CD4-positive, alpha-beta T cell treated with Interleukin-6 for 4 hours (primary cell): ENCODE data around the gene ME3.
"Not testable (repeated sequence)": the region's sequence is repeated elsewhere in the genome, so short reads cannot be mapped to it uniquely, and the experiment has no call there.

Source experiments
- DNase-seq: peaks from one replicate; pipeline ENCODE4 v3.0.0-alpha.2; 2020; ENCODE audit warnings: mixed read lengths

Gene ME3

DNA sequence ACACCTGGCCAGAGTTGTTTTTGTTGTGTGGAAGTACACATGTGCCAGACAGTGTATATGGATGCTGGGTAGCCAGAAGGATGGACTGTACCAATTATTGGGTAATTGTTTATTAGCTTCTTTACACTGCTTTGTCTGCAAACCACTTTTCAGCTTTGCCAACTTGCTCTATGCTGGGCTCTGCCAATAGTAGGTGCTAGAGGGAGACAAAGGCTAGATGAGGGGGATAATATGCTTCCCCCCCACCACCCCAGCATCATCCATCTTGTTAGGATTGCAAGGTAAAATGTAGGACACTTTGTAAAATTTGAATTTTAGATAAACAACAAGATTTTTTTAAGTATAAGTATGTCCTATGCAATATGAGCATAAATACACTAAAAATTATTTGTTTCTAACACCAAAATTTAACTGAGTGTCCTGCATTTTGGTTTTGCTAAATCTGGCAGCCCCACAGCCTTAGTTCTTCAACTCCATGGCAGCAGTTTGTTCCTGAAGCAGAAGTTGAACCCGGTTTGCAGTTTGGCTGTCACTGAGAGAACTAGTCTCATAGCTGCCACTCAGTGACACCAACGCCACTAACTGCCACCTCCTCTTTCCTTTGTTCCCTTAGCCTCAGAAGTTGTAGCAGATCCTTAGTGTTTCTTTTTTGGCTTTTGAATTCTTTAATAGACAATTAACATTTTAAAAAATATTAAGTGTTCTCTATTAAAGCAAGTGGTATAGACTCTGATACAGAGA, 219.0 kb downstream of the ME3 start:
- DNase-seq = no peak

DNA sequence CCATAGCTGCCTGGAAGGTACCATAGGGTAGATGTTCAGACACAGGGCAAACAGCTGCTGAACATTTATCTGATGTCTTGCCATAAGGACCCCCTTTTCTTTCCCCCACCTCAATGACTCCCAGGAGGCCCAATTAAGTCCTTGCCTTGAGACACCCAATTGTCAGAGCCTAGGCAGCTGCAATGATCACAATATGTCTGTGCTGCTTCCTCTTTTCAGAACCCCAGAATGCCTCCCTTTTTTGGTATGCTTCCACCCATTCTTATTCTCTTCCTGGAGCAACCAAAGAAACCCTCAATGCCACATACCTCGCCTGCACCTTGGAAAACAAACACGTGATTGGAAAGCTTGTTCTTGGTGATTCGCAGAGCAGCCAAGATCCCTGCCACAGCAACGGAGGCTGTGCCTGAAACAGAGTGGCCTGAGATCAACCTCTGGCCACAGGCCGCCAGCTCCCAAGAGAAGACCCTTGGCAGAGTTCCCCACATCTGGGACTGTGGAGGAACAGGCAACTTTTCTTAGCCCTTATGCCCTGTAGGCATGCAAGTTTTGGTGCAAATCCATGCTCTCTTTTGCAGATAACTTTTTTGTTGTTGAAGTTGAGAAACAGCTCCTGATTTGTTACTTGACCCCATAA, 222.3 kb downstream of the ME3 start:
- DNase-seq = no peak

- DNase-seq = no peak
Observed at GRCh38 chr11:86447763-86448480, 224.5 kb downstream of the ME3 start.

- no peak for DNase-seq
Observed at GRCh38 chr11:86446924-86447285, 225.5 kb downstream of the ME3 start.

DNA sequence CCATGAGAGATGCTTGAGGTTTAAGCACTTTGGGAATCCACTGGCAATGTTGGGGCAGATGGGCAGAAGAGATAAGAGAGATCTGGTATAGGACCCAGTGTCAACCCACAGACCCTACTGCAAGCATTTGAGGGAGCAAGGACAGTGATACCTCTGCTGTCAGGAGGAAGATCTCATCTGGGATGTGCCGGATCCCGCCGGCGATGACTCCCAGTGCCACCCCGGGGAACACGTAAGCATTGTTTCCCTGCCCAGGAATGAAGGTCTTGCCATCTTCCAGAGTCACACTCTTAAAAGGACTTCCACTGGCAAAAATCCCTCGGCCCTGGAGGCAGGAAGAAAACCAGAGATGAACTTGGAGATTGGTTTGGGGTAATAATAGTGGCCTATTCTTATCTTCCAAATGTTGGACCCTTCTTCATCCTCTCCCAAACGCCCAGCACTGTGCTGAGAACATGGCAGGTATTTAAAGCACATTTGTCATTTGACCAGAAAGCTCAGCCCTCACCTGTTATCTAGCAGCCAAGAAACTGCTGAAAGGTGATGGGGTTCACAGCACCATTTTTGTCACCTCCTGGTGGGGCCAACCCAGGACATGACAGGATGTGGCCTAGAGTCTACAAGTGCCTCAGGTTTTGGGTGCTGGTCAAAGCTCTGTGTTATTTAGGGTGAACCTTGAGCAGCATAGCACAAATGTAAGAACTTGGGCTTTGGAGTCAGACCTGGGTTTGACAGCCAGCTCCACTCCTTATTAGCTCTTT, 226.1 kb downstream of the ME3 start:
- no peak for DNase-seq

DNA sequence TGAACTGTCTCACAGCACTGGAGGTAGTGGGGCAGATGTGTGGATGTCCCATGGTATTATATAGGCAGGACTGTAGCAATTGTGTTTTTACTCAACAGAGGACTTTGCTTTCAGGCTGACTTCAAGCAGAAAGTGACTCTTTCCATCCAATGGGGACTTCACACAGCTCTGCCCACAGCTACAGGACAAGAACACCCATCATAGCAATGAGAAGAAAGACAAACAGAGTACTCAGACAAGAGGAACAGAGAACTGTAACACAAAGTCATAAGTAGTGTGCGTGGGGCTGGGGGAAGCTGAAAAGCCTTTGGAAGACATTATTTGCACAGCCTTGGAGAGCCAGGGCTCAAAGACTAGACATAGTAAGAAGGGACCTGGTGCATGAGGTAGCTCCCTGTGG, 227.4 kb downstream of the ME3 start:
- no peak for DNase-seq

- no peak for DNase-seq
Observed at GRCh38 chr11:86443415-86443814, 229.0 kb downstream of the ME3 start.

- DNase-seq = no peak
Observed at GRCh38 chr11:86442827-86443226, 229.6 kb downstream of the ME3 start.

DNA sequence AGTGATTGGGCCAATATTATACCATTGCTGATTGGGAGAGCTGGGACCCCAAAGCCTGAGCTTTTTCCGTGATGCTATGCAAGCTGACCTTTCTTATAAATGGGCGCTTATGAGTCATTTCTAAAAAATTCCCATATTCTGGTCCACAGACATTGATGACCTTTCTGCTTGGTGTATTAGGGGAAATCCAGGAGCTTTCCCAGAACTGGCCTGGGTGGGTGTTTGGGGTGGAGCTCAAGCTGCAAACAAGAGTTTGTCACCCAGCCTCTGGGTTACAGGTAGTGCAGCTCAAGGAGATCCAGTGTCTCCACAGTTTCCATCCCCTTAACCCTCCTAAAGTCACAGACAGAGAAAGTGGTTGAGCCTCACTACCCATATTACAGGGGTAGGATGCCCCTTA, 230.0 kb downstream of the ME3 start:
- no peak for DNase-seq

- DNase-seq = no peak
Observed at GRCh38 chr11:86440843-86441242, 231.6 kb downstream of the ME3 start.

- no peak for DNase-seq
Observed at GRCh38 chr11:86440305-86440716, 232.1 kb downstream of the ME3 start.

- no peak for DNase-seq
Observed at GRCh38 chr11:86438685-86439084, 233.7 kb downstream of the ME3 start.

GRCh38 chr11:86435711-86436110, 236.7 kb downstream of the ME3 start:
- no peak for DNase-seq

DNA sequence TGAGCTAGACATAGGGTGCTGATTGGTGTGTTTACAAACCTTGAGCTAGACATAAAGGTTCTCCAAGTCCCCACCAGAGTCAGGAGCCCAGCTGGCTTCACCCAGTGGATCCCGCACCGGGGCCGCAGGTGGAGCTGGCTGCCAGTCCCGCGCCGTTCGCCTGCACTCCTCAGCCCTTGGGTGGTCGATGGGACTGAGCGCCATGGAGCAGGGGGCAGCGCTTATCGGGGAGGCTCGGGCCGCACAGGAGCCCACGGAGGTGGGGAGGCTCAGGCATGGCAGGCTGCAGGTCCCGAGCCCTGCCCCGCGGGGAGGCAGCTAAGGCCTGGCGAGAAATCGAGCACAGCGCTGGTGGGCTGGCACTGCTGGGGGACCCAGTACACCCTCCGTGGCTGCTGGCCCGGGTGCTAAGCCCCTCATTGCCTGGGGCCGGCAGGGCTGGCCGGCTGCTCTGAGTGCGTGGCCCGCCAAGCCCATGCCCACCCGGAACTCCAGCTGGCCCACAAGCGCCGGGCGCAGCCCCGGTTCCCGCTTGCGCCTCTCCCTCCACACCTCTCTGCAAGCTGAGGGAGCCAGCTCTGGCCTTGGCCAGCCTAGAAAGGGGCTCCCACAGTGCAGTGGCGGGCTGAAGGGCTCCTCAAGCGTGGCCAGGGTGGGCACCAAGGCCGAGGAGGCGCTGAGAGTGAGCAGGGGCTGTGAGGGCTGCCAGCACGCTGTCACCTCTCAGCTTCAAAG, 238.9 kb downstream of the ME3 start:
- DNase-seq = not testable (repeated sequence)

- no peak for DNase-seq
Observed at GRCh38 chr11:86431258-86431657, 241.2 kb downstream of the ME3 start.

DNA sequence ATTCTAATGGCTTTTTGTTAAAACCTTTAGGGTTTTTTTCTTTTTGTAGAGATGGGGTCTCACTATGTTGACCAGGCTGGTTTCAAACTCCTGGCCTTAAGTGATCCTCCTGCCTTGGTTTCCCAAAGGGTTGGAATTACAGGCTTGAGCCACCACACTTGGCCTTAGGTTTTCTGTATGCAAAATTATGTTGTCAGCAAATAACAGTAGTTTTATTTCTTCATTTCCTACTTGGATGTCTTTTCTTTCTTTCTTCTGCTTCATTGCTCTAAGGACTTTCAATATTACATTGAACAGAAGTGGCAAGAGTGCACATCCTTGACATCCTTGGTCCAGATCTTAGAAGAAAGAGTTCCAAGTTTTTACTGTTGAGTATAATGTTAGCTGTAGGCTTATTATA, 245.0 kb downstream of the ME3 start:
- no peak for DNase-seq

GRCh38 chr11:86423488-86423887, 248.9 kb downstream of the ME3 start:
- not testable (repeated sequence) for DNase-seq

- DNase-seq = no peak
Observed at GRCh38 chr11:86422371-86422770, 250.0 kb downstream of the ME3 start.

GRCh38 chr11:86421946-86422345, 250.5 kb downstream of the ME3 start:
- DNase-seq = no peak

- DNase-seq = no peak
Observed at GRCh38 chr11:86418917-86419316, 253.5 kb downstream of the ME3 start.

GRCh38 chr11:86418513-86418912, 253.9 kb downstream of the ME3 start:
- no peak for DNase-seq

GRCh38 chr11:86418106-86418505, 254.3 kb downstream of the ME3 start:
- no peak for DNase-seq

DNA sequence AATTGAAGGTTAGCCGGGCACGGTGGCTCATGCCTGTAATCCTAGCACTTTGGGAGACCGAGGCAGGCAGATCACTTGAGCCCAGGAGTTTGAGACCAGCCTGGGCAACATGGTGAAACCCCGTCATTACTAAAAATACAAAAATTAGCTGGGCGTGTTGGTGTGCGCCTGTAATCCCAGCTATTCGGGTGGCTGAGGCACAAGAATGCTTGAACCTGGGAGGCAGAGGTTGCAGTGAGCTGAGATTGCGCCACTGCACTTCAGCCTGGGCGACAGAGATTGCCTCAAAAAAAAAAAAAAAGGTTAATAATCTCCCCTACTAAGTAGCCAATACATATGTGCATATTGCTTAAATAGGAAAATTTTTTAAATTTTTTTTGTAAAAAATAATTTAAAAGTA, 255.5 kb downstream of the ME3 start:
- DNase-seq = not testable (repeated sequence)
